Glutamatergic neuron (in vitro differentiated cells): ENCODE measurements around the gene ARX. TPM values are rescaled to one million over a fixed set of nuclear protein-coding genes. Genes with fewer than 3 reads are reported as not detected.
A peak's percentile ranks its signal among the peaks of the same experiment; 100 is the strongest.

Experiments used
- DNase-seq: peaks from one replicate; pipeline ENCODE4 v3.0.0; 2022
- H3K27ac Mint-ChIP-seq: one replicate; pipeline ENCODE4 v1.8.0; 2020; ENCODE audit warnings: mild to moderate bottlenecking, mixed read lengths, inconsistent platforms; ENCODE audit not compliant: unreplicated experiment
- H3K27me3 Mint-ChIP-seq: one replicate; pipeline ENCODE4 v1.8.0; 2020; ENCODE audit warnings: mild to moderate bottlenecking, moderate library complexity, mixed read lengths, inconsistent platforms; ENCODE audit not compliant: unreplicated experiment
- H3K36me3 Mint-ChIP-seq: one replicate; pipeline ENCODE4 v1.8.0; 2020; ENCODE audit warnings: mild to moderate bottlenecking, mixed read lengths, inconsistent platforms; ENCODE audit not compliant: unreplicated experiment
- H3K4me1 Mint-ChIP-seq: one replicate; pipeline ENCODE4 v1.8.0; 2020; ENCODE audit warnings: mild to moderate bottlenecking, low read depth, mixed read lengths, inconsistent platforms; ENCODE audit not compliant: unreplicated experiment
- H3K4me3 Mint-ChIP-seq: one replicate; pipeline ENCODE4 v1.8.0; 2020; ENCODE audit warnings: mild to moderate bottlenecking, mixed read lengths, inconsistent platforms; ENCODE audit not compliant: unreplicated experiment
- H3K9me3 Mint-ChIP-seq: one replicate; pipeline ENCODE4 v1.8.0; 2020; ENCODE audit warnings: mild to moderate bottlenecking, moderate library complexity, mixed read lengths, inconsistent platforms; ENCODE audit not compliant: unreplicated experiment
- total RNA-seq: library from RNA; stranded (reverse); fragmentation: NEBNext Ultra II Directional; extraction: Animal tissue kit (Norgen Biotek cat#: 25700); gene quantifications from one replicate; pipeline ENCODE4 v1.2.1, GENCODE V29; 2021; ENCODE audit not compliant: unreplicated experiment
- TF ChIP-seq, protein P1 (sequence below): fragments of 200-600 bp; sonication (generic); IDR thresholded peaks from one replicate; pipeline ENCODE4 v1.5.0; 2021; ENCODE audit not compliant: partially characterized antibody, unreplicated experiment

ARX gene
- total RNA-seq, 1 donor from 2014 or later, result 0.98 TPM

DNA sequence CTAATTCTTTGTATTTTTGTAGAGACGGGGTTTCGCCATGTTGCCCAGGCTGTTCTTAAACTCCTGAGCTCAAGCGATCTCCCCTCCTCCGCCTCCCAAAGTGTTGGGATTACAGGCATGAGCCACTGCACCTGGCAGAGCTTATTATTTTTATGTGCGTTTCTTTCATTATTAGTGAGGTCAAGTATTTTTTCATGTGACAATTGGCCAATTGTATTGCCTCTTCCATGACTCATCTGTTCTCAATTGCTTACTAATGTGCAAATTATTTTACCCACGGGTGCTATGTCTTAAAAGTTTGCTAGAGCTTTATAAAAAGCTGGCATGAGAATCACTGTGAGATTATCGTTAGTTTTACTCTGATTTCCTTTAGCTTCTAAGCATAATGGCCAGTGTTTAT is 13.0 kb upstream of the ARX start:
- Mint-ChIP-seq H3K27ac (no peak overlapping the region), H3K4me3 (no peak overlapping the region), H3K36me3 (no peaks in the 10 kb centered on the region), H3K27me3 (no peaks in the 10 kb centered on the region), H3K9me3 (no peaks in the 10 kb centered on the region), H3K4me1 (peaks cover 6% of the 10 kb centered on the region)
- TF ChIP-seq, protein P1, sequence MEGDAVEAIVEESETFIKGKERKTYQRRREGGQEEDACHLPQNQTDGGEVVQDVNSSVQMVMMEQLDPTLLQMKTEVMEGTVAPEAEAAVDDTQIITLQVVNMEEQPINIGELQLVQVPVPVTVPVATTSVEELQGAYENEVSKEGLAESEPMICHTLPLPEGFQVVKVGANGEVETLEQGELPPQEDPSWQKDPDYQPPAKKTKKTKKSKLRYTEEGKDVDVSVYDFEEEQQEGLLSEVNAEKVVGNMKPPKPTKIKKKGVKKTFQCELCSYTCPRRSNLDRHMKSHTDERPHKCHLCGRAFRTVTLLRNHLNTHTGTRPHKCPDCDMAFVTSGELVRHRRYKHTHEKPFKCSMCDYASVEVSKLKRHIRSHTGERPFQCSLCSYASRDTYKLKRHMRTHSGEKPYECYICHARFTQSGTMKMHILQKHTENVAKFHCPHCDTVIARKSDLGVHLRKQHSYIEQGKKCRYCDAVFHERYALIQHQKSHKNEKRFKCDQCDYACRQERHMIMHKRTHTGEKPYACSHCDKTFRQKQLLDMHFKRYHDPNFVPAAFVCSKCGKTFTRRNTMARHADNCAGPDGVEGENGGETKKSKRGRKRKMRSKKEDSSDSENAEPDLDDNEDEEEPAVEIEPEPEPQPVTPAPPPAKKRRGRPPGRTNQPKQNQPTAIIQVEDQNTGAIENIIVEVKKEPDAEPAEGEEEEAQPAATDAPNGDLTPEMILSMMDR, result no peak
- DNase-seq, result no peak

DNA sequence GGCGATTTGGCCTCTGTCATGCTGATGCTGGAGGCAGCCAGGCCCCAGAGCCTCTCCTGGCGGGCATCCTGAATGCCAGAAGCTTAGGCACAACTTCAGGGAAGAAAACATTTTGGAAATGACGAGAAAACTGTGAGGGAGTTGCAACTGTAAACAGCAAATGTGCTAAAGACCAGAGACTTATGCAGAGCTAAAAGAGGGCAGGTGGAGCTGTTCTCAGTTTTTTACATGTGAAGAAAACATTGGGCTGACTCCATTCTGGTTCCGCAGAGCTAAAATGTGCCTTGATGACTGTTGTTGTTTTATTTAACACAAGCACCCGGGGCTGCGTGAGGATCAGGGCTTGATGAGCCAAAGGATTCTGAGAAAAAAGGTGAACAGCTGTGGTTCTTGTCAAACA is 10.8 kb upstream of the ARX start:
- H3K4me3 Mint-ChIP-seq, result no peak overlapping the region
- DNase-seq, result no peak
- peaks cover 2% of the 10 kb centered on the region for H3K27me3 Mint-ChIP-seq
- H3K9me3 Mint-ChIP-seq, result peaks cover 6% of the 10 kb centered on the region
- peaks cover 16% of the 10 kb centered on the region for H3K4me1 Mint-ChIP-seq
- H3K36me3 Mint-ChIP-seq, result no peaks in the 10 kb centered on the region
- H3K27ac Mint-ChIP-seq, result no peak overlapping the region
- TF ChIP-seq, protein P1, result no peak

DNA sequence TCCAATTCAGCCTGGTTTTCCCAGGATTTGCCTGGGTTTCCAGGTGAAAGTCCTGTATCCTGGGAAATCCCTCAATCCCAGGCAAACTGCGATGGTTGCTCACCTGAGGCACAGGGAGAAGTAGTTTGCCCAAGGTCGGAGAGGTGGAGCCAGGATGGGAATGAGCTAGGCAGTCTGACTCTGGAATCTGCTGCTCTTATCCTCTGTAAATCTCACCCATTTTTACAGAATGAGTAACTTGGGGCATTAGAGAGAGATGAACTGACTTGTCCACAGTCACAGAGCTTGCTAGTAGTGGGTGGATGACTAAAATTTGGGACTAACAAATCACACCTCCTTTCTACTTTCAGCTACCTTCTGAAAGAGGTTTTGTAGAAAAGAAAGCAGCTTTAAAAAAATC is 9.8 kb upstream of the ARX start:
- H3K4me3 Mint-ChIP-seq, result no peak overlapping the region
- TF ChIP-seq, protein P1, result no peak
- H3K36me3 Mint-ChIP-seq, result no peaks in the 10 kb centered on the region
- H3K27me3 Mint-ChIP-seq, result peaks cover 2% of the 10 kb centered on the region
- peaks cover 7% of the 10 kb centered on the region for H3K9me3 Mint-ChIP-seq
- H3K4me1 Mint-ChIP-seq, result peaks cover 17% of the 10 kb centered on the region
- DNase-seq, result no peak
- no peak overlapping the region for H3K27ac Mint-ChIP-seq

DNA sequence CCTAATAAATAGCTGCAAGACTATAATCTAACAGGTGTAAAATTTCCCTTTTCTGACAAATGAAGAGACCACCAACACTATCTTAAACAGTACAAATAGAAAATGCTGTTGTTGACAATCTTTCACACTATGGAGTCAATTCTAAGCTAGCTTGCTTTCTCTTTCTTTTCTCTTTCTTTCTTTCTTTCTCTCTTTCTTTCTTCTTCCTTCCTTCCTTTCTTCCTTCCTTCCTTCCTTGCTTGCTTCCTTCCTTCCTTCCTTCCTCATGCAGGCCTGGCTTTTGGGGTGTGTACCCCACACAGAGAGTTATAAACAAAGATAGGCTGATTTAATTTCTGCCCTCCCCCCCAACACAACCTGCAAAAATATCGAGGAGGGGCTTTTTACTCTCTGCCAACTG is 8.1 kb upstream of the ARX start:
- Mint-ChIP-seq H3K36me3 (no peaks in the 10 kb centered on the region), H3K4me3 (no peak overlapping the region), H3K27me3 (peaks cover 2% of the 10 kb centered on the region), H3K4me1 (peaks cover 18% of the 10 kb centered on the region), H3K27ac (peak overlapping the region; percentile 15), H3K9me3 (peaks cover 7% of the 10 kb centered on the region)
- DNase-seq, result no peak
- TF ChIP-seq, protein P1, result no peak

DNA sequence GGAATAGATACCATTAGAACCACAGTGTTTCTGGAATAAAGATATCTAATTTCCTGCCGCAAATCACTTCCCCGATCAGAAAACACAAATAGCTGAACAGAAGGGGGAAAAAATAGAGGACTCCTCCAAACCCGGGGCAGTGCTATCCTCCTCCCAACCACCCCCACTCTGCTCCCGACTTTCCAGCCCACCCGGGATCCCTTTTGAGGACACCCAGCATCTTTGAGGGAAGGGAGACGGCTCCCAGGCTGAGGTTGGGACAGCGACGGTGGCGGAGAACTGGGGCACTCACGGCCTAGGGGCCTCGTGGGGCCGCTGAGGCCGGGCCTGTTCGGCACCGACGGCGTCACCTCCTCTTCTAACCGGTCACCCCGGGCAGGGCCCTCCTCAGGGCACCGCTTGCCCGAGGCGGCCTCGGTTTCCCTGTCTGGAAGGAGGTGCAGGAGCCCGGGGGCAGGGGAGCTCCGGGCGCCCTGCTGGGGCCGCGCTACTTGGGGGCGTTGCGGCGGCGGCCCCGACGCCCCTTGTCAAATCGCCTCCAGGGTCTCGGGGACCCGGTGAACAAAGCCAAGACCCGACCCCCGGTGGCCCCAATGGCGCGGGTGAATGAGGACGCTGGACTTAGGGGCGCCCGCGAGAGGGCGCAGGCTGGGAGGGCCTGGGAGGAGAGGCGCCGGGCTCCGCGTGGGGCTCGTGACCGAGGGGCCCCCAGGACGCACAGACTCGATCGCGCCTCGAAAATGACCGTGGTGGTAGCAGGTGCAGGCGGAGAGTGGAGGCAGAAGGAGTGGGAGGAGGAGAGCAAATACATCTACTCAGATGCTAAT is 6.9 kb upstream of the ARX start:
- TF ChIP-seq, protein P1, result no peak
- DNase-seq, result peak; percentile 17
- Mint-ChIP-seq H3K36me3 (no peaks in the 10 kb centered on the region), H3K27ac (no peak overlapping the region), H3K4me1 (peaks cover 18% of the 10 kb centered on the region), H3K4me3 (peak overlapping the region; percentile 71), H3K27me3 (peaks cover 2% of the 10 kb centered on the region), H3K9me3 (peaks cover 7% of the 10 kb centered on the region)
